HepG2 (cell line): ENCODE results near the gene FMN2. TPM values are rescaled to one million over a fixed set of nuclear protein-coding genes. Genes with fewer than 3 reads are reported as not detected.

Source experiments
- HNRNPLL ChIP-seq: fragments of 200-400 bp; formaldehyde crosslinking; IDR thresholded peaks from 2 replicates; pipeline ENCODE4 v1.6.1; 2017; ENCODE audit warnings: mild to moderate bottlenecking, low read depth, low read length; ENCODE audit not compliant: poor library complexity, severe bottlenecking
- ZNF292 ChIP-seq: sonication (generic); formaldehyde crosslinking; IDR thresholded peaks from 2 replicates; pipeline ENCODE4 v1.8.1; 2022; ENCODE audit warnings: mild to moderate bottlenecking, low read depth, missing genetic modification reagents, borderline replicate concordance
- ZNF343 ChIP-seq: sonication (generic); formaldehyde crosslinking; IDR thresholded peaks from 2 replicates; pipeline ENCODE4 v1.4.0; 2020; ENCODE audit warnings: mild to moderate bottlenecking, missing genetic modification reagents
- polyA plus RNA-seq, 8 experiments: library from polyadenylated mRNA; depleted of rRNA in 3 of 8; stranded (reverse) in 7 of 8; unstranded in 1 of 8; fragments of >200 nt; fragmentation: Illumina TruSeq in 4 of 8; extraction: Trizol in 4 of 8; gene quantifications; 2 replicates each; pipeline versions ENCODE4 v1.2.1 to v1.2.3, GENCODE V29; 2011 to 2016; ENCODE audit warnings: low read depth in 4 of 8, missing spikeins in 1 of 8, mixed read lengths in 1 of 8; ENCODE audit not compliant: insufficient read depth in 1 of 8
- total RNA-seq, 5 experiments: library from RNA; depleted of rRNA; stranded (reverse); fragments of >200 nt; fragmentation: Illumina TruSeq; extraction: Trizol; gene quantifications; 2 replicates each; pipeline ENCODE4 v1.2.3, GENCODE V29; 2016; ENCODE audit warnings: low read depth in 1 of 5
- TF ChIP-seq, protein P1 (sequence below), 2 experiments: fragments of 450-650 bp in 1 of 2; sonication (generic) in 1 of 2; formaldehyde crosslinking in 1 of 2; IDR thresholded peaks; 2 replicates each; pipeline versions ENCODE4 v1.6.1 to v1.8.0; 2016 to 2022; ENCODE audit warnings: antibody characterized with exemption in 1 of 2, mild to moderate bottlenecking in 1 of 2, missing genetic modification reagents in 1 of 2

The FMN2 gene
- total and polyA plus RNA-seq, 2 of the 13 experiments (the other 11 are each of a cell fraction or from before 2014, with no cell fraction given): not detected

- TF ChIP-seq, protein P1, sequence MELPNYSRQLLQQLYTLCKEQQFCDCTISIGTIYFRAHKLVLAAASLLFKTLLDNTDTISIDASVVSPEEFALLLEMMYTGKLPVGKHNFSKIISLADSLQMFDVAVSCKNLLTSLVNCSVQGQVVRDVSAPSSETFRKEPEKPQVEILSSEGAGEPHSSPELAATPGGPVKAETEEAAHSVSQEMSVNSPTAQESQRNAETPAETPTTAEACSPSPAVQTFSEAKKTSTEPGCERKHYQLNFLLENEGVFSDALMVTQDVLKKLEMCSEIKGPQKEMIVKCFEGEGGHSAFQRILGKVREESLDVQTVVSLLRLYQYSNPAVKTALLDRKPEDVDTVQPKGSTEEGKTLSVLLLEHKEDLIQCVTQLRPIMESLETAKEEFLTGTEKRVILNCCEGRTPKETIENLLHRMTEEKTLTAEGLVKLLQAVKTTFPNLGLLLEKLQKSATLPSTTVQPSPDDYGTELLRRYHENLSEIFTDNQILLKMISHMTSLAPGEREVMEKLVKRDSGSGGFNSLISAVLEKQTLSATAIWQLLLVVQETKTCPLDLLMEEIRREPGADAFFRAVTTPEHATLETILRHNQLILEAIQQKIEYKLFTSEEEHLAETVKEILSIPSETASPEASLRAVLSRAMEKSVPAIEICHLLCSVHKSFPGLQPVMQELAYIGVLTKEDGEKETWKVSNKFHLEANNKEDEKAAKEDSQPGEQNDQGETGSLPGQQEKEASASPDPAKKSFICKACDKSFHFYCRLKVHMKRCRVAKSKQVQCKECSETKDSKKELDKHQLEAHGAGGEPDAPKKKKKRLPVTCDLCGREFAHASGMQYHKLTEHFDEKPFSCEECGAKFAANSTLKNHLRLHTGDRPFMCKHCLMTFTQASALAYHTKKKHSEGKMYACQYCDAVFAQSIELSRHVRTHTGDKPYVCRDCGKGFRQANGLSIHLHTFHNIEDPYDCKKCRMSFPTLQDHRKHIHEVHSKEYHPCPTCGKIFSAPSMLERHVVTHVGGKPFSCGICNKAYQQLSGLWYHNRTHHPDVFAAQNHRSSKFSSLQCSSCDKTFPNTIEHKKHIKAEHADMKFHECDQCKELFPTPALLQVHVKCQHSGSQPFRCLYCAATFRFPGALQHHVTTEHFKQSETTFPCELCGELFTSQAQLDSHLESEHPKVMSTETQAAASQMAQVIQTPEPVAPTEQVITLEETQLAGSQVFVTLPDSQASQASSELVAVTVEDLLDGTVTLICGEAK (IDR thresholded peaks at IDR 0.05): no peak
- TF ChIP-seq, protein P1 (CRISPR knock-in tag; IDR thresholded peaks at IDR 0.05): no peak
- TF ChIP-seq ZNF343 (CRISPR knock-in tag) (no peak), HNRNPLL (no peak), ZNF292 (CRISPR knock-in tag) (no peak)
Measured at GRCh38 chr1:240344918-240345317, 253.2 kb downstream of the FMN2 start (continued).
